Stimulated activated CD4-positive, alpha-beta T cell treated with anti-CD3 and anti-CD28 coated beads, Interleukin-2, amount 100 ng/mL, for 48 hours (primary cell): ENCODE measurements around the gene CLEC16A.
A peak's percentile ranks its signal among the peaks of the same experiment; 100 is the strongest.

Experiments used
- DNase-seq, 2 donors: peaks; one replicate each; pipeline ENCODE4 v3.0.0-alpha.2; 2020

The CLEC16A gene

DNA sequence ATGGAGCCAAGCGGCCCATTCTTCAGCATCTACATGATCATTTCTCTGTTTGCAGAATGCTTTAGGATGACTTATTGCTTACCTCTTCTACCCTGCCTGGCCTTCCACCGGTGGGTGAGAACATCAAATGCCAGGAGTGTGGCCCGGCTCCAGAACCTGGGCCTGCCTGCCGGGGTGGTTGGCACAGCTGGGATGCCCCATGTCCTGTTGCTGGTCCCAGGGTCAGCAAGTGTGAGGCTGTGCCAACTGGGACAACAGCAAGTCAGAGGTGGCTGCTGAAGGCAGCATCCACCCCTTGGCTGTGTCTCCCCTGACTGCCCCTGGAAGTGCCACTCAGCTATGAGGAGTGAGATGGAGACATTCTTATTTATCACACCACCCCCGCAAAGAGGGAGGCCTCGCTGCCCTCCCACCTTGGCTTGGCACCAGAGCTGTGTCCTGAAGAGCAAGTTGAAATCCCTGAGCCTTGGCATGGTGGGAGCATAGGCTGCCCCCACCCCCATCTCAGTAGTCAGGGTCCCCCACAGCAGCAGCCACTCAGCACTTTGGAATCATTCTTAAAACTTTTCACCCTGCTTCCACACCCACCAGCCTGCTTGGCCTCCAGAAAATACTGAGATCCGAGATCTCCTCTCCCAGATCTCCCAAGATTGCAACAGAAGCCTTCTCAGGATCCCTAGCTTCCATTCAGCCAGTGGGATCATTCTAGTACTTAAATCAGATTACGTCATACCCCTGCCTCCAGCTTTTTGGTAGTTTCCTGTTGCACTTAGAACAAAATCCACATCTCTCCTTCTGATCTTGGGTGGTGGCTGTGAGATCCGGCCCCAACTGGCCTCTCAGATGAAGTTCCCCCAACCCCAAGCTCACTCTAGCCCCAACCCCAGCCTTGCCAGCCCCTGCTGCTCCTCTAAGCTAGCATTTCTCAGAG is 184.1 kb downstream of the CLEC16A start:
- DNase-seq: no peak

DNA sequence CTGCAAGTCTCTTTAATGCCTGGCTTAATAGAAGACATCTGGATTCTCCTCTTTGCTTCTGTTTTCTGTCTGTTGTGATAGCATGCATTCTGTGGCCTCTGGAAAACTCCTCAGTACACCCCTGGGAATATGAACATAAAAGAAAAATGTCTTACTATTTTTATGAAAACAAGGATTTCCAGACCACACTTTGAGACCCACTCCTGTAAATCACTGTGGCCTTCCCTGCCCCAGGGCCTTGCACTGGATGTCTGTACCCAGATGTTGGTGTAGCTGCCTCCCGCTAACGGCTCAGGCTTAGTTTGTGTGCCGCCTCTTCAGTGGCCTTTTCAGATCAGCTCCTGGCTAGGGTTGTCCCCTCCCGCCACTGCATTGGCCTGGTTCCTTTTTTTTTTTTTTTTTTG is 185.0 kb downstream of the CLEC16A start:
- no peak for DNase-seq

DNA sequence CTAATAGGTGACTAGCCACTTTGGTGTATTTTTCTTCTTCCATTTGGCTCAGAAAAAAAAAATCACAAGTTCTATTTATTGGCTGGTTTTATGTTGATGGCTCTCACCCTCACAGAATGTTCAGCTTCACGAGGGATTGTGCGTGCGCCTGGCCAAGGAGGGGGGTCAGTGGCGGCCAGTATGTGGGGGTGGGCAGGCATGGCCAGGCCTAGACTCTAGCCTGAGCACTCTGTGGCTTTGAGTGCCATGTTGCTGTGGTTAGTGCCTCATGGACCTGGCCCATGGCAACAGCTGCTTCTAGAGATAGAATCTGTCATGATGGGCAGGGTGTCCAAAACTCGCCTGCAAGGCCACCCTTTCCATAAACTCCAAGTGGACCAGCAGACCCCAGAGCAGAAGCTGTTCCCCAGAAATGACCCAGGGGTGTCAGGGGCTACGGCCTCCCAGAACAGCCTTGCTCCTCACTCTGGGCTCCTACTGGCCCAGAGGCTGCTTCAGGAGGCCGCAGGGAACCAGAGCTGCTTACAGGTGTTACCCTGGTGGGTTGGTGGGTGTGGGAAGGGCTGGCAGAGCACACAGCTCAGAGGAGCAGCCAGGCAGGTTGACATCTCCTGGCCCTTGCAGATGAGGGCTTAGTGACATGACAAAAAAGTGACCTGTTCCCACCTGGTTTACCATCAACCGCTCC is 186.8 kb downstream of the CLEC16A start:
- DNase-seq: no peak

DNA sequence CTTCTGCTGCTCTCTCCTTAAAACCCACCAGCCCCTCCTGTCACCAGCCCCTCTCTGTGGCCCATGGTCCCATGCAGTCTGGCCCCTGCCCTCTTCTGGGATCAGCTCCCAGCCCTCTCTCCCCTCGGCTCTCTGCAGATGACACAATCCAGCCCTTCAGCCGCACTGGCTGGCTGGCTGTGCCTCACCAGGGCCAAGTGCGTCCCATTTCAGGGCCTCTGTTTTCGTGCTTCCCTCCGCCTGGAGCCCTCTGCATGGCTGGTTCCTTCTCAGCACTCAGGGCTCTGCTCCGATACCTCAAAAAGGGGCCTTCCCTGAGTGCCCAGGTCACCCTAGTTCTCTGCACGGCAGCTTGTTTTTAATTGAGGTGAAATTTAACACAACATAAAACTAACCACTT is 187.3 kb downstream of the CLEC16A start:
- DNase-seq: no peak

DNA sequence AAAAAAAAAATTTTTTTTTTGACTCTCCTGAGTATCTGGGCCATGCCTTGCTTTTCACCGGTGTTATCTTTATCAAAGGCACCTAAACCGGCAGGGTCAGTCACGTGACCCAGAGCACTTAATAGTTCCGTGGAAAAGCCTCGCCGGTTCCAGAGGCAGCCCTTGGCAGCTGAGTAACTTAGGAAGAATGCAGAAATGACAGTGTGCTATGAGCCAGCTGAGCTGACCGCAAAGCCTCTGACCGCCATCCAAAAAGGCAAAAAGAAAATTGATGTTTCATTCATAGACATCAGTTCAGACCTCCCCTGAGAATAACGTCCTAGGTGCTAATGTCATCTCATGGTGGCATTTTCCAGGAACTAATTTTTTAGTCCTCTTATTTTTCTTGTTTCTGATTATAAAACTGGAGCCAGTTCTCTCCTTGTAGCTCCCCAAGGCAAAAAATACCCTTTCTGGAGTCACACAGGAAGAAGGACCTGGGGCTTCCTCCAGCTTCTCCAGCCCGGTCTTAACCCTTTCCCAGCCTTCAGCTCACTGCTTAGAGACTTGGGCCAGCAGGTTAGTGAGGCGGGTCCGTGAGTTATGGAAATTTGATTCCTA is 189.1 kb downstream of the CLEC16A start:
- no peak for DNase-seq

DNA sequence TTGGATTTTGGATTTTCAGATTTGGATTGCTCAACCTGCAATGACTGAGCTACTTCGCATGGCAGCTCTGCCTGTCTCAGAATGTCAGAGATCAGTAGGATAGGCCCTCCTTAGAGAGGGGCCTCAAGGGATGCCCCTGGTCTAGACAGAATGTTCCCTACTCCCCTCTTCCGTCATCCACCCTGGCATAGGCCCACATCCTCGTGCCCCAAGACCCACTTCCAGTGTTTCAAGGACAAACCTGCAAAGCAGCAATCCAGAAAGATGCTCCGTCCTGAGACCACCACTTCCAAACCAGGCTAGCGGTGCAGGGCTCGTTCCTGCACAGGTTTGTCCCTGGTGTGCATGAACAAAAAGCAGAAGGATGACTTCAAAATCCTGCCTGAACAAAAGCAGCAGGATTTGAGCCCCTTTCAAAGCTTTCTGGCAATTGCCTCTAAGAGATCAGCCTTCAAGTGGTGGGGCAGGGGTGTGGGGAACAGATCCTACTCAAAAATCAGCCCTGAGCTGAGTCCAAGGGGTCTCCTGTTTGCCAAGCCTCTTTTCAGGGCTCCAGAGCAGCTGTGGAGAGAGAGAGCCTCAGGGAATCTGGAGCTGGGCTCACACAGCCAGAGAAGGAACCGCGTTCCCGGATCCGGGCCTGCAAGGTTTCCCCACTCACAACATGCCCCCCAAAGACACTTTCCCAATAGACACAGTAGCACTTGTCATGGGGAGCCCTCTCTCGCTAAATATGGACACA is 190.5 kb downstream of the CLEC16A start:
- DNase-seq: no peak

DNA sequence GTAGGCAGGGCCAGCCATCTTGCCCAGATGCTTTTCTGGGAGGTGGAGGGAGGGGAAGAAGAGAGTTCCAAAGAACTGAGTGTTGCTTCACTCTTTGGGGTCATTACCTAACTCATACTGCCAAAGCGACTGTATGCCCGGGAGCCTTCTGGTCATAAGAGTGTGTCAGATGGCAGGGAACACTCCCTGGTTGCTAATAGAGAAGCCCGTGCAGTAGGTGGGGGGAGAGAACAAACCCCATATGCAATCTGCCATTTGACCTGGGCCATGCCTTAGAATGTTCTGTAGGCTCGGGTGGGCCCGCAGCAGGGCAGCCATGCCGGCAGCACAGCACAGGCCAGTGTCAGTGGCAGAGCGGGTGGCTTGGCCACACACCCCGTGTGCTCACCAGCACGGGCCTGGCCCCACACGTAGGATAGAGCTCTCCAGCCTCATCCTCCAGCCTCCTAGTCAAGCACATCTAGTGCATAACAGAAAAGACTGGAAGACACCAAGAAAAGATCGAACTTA is 191.2 kb downstream of the CLEC16A start:
- no peak for DNase-seq

DNA sequence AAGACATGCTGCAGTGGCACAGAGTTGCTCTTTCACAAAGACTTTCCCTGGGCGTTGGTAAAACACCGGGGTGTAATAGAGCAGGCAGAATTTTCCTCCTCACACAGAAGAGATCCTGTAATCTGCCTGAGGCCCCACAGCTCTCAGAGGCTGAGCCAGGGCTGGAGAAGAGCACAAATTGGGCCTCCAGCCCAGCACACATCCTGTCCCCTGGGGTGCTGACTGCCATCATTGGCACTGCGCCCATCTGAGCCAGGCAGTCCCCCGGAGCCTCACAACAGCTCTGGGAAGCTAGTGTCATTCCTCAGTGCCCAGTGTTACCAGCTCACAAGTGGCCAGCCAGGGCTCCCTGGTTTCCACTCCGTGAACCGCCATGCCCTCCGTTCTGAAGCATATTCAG is 192.2 kb downstream of the CLEC16A start:
- no peak for DNase-seq

DNA sequence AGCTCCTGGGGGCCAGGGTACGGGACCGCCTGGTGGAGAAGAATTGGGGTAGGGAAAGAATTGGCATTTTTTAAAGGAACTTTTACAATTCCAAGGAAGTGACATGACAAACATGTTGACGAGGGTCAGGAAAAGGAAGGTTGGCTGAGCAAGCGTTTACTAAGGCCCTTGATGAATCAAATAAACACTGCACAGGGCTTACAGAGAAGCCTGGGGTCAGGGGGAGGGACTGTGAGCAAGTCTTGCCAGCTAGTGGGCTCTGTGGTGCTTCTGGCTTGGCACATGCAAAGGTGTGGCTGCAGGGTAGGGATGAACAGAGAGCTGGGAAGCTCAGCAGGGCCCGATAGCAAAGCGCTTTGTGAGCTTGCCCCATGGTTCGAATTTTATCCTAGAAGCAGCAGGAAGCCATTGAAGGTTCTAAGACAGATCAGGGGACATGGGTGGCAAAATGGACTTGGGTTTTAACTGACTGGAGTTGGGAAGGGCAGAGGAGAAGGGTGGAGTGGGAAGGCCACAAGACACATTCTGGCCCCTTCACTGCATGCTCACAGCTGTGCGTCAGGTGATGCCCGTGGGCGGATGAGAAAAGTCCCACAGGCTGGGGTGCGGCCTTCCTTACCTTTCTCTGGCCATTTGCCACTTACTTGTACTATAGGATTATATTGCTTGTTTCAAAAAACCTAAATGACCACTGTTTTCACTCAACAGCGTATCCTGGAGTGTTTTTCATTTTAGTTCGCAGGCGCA is 193.8 kb downstream of the CLEC16A start:
- DNase-seq: no peak

DNA sequence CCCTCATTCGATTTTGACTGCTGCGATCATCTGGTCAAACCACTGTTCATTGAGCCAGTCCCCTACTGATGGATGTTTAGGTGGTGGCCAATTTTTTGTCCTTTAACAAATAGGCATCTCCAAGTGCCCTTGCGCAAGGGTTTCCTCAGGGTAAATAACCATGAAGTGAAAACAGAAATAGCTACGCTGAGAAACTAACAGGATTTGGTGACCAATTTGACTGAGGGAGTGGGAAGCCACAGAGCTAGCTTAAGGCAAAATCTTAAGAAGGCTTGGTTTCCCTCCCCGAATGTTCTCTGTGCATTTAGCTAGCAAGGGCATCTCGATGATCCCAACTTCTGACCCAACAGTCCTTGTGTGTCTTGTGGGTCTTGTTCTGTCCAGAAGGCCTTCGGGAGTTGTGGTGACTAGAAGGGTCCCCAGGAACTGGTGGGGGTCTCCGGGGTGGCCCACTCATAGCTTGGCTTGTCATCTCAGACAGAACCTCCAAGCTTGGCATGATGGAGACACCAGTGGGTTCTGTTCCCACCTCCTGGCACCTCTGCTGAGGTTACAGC is 194.5 kb downstream of the CLEC16A start:
- DNase-seq: no peak

DNA sequence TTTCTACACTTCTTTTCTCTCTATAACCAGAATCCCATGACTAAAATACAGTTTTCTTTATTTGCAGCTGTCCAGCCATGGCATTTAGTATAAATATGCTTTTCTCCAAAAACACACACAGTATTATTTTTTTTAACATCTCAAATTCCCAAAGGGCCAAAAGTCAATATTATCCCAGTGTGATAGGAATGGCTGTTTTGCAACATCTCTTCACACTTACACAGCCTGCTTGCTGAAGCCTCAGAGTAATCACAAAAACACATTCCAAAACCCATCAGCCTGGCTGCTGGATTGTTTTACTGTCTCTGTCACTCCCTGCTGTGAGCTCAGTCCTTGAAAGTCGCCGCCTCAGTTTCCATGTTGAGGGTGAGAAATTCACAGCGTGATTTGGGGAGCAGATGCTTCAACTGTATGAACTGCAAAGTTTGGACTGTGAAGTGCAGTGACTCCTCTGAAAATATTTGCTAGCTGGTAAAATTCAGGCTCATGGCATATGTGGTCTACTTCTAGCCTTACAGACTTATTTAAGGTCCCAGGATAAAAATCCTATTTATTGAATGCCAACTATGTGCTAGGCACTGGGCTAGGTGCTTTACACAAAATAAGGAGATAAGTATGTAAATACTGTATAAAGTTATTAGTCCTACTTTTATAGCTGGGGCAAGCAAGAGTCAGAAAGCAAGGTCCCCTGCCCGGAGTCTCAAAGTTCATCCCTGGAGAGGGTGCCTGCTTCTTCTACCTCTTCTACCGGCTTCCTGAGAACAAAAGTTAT is 195.1 kb downstream of the CLEC16A start:
- no peak for DNase-seq

DNA sequence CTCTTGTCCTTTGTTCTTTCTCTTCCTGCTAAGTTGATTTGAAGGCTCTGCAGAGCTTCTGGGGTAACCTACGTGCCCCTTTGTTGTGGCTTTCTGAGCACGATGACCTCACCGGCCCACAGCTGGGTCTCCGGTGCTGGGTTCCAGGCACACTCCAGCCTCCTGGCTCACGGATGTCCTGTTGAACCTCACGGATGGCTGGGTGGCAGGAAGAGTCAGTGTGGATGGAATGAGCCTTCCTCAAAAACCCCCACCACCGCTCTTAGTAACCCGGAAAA is 195.7 kb downstream of the CLEC16A start:
- DNase-seq: peak in 1 of 2 donors; percentile 37

DNA sequence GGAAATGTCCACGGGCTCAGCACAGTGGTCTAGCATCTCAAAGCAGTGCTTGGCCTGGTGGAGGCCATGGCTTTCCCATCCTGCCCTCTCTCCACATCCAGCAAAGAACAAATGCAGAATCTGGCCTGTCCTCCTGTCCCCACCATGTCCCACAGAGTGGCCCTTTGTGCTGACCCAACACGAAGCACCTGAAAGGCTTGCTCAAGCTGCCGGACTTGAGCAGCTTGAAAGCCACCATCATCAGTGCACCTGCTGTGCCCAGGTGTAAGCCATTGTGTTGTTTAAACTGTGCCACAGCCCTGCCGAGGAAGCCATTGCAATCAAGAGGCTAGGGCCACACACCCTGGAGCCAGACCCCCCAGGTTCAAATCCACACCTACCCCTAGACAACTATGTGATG is 196.1 kb downstream of the CLEC16A start:
- DNase-seq: no peak

DNA sequence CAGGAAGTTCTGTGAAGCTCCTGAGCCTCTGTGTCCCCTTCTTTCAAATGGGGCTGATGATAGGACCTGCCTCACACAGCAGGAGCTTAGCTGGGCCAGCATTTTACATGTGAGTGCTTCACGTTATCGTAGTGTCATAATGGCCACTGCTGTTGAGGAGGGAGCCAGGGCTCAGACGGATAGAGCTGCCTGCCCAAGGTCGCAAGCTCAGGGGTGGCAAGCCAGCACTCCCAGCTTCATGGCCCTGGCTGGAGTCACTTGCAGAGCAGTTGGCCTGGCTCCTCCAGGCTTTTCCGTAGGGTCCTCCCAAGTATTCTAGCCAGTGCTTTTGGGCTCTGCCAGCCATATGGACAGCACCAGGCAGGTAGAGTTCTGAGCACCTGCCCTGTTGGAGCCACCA is 196.5 kb downstream of the CLEC16A start:
- DNase-seq: no peak

DNA sequence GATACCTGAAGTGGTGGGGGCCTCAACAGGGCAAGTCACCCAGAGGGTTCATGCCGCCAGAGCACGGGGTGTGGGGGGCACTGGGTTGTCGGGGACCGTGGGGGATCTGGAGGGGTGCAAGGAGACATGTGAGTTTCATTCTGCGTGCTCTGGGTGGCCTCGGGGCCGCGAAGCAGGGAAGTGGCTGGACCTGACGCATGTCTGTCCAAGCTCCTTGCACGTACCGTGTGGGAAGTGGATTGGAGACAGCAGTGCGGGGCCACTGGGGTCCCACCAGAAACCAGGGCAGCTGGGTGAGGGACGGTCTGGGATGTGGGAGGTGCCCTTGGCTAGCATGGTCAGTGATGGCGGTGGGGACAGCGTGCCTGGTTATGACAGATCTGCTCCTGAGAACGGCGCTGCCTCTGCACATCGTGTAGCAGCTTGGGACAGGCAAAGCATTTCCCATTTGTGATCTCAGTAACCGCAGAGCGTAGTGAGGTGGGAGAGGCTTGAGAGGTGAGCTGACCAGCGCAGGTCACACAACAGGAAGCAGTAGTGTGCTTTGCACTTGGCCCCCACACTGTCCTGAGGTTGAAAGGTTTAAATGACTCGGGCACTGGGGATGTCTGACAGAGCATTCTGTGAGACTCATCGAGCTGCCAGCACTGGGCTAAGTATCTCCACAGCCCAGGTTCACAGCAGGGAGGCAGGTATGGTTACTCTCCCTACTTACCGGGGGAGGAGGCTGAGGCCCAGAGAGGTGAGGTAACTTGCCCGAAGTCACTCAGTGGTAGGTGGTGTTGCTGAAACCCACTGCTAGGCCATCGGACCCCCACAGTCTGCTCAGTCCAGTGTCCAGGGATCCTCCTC is 197.3 kb downstream of the CLEC16A start:
- no peak for DNase-seq

DNA sequence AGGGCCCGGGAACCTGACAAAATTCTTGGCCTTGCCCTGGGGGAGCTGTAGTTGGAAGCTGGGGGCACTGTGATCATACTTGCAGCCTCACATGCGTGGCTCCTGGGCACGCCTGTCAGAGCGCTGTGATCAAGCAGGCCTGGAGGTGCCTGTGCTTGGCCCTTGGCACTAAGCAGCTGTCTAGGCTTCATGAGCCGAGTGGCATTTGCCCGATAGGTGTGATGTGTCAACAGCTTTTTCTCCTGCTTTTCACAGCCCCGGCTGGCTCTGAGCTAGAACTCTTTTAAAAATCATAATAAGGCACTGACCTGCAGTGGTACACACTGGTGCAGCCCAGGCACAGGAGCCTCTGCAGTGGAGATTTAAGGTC is 197.9 kb downstream of the CLEC16A start:
- no peak for DNase-seq

DNA sequence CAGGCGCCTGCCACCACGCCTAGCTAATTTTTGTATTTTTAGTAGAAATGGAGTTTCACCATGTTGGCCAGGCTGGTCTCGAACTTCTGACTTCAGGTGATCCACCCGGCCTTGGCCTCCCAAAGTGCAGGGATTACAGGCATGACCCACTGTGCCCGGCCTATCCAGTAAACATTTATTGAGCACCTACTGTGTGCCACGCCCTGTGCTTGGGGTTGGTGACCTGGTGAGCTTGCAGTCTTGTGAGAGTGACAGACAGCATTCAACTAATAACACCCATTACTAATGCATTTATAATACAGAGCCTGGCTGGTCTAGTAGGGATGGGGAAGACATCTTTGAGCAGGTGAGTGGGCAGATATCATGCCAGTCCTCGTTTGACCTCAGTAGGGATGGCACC is 198.6 kb downstream of the CLEC16A start:
- DNase-seq: no peak

DNA sequence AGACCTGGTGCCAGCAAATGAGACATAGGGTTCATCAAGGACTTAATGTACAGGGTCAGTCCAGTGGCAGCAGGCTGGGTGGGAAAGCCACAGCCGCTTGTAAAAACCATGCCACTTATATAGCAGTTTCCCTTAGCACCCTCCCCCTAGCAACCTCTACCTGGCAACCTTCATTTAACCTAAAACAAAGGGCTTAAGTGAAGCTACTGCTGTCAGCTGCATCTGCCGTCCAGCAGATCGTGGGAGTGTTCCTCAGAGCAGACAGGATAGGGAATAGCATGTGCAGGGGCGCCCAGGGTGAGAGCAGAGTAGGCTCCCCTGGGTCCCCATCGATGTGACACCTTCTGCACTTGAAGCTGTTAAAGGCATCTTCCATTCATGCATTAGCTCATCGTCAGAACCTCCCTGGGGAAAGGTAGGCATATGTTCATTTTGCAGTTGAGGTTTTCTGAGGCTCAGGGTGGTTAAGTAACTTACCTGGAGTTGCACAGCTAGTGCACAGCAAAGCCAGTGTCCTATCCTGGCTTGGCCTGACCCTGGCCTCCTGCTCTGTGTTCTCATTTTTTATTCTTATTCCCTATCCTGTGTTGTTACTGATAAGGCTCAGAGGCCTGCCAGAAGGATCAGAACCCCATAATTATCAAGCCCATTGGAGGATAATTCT is 199.1 kb downstream of the CLEC16A start:
- no peak for DNase-seq

DNA sequence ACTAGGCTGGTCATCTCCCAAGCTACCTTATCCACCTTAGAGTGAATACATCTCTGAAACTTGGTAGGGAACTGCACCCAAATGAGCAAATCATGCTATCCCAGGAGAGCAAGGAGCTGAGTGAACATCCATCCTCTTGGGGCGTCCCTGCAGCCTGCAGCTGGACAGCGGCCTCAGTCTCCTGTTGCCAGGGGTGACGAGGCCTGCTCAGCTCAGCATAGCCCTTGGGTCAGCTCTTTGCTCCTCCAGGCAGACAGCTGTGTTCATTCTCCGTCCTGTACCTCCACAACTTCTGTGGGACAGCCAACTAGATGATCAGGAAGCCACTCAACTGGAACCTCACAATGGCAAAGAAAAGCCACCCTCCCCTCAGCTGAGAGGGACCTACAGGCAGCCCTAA is 199.8 kb downstream of the CLEC16A start:
- DNase-seq: no peak
